HG03095 (cell line): Measurements from ENCODE around the gene AGXT2.
"Not testable (repeated sequence)": the region's sequence is repeated elsewhere in the genome, so short reads cannot be mapped to it uniquely, and the experiment has no call there.

ENCODE experiments used
- ATAC-seq: cut with Tn5 transposase; IDR thresholded peaks from one replicate; pipeline ENCODE4 v1.9.1; 2021; ENCODE audit warnings: moderate library complexity; ENCODE audit not compliant: unreplicated experiment

The AGXT2 gene

GRCh38 chr5:35056686-35057085 lies 8.9 kb upstream of the AGXT2 start:
- ATAC-seq = no peak

GRCh38 chr5:35052838-35053237 lies 5.1 kb upstream of the AGXT2 start:
- ATAC-seq = no peak

- no peak for ATAC-seq
Measured at GRCh38 chr5:35050541-35051126, 2.9 kb upstream of the AGXT2 start.

- ATAC-seq = no peak
Measured at GRCh38 chr5:35048910-35049309, 1.2 kb upstream of the AGXT2 start.

- no peak for ATAC-seq
Measured at GRCh38 chr5:35046774-35047173, 975 bp downstream of the AGXT2 start.

- no peak for ATAC-seq
Measured at GRCh38 chr5:35045280-35045679, 2.5 kb downstream of the AGXT2 start.

- no peak for ATAC-seq
Measured at GRCh38 chr5:35044649-35045048, 3.1 kb downstream of the AGXT2 start.

GRCh38 chr5:35042781-35043180 lies 5.0 kb downstream of the AGXT2 start:
- no peak for ATAC-seq

- ATAC-seq = no peak
Measured at GRCh38 chr5:35041261-35041660, 6.5 kb downstream of the AGXT2 start.

GRCh38 chr5:35038891-35039290 lies 8.9 kb downstream of the AGXT2 start:
- no peak for ATAC-seq

GRCh38 chr5:35036536-35036935 lies 11.2 kb downstream of the AGXT2 start:
- no peak for ATAC-seq

GRCh38 chr5:35035929-35036328 lies 11.8 kb downstream of the AGXT2 start:
- ATAC-seq = not testable (repeated sequence)

- no peak for ATAC-seq
Measured at GRCh38 chr5:35035271-35035670, 12.5 kb downstream of the AGXT2 start.

- no peak for ATAC-seq
Measured at GRCh38 chr5:35032356-35032755, 15.4 kb downstream of the AGXT2 start.

GRCh38 chr5:35031276-35031675 lies 16.5 kb downstream of the AGXT2 start:
- ATAC-seq = no peak

- no peak for ATAC-seq
Measured at GRCh38 chr5:35030426-35031100, 17.2 kb downstream of the AGXT2 start.

GRCh38 chr5:35029333-35029732 lies 18.4 kb downstream of the AGXT2 start:
- no peak for ATAC-seq

GRCh38 chr5:35026941-35027340 lies 20.8 kb downstream of the AGXT2 start:
- ATAC-seq = no peak

GRCh38 chr5:35026280-35026840 lies 21.4 kb downstream of the AGXT2 start:
- no peak for ATAC-seq

GRCh38 chr5:35024911-35025510 lies 22.7 kb downstream of the AGXT2 start:
- ATAC-seq = no peak

GRCh38 chr5:35023391-35024178 lies 24.2 kb downstream of the AGXT2 start:
- no peak for ATAC-seq
